Measurements from ENCODE around the gene FGF12.

GRCh38 chr3:192106543-192106942 lies 620.8 kb downstream of the FGF12 start:
- TF ChIP-seq CTCF (conservative IDR thresholded peaks at IDR 0.05; ENCODE audit: low read depth in 2 of 2) = no peak
- TF ChIP-seq POLR2AphosphoS5 (IDR thresholded peaks at IDR 0.05; ENCODE audit: low read depth) = no peak
- no peak for TF ChIP-seq EZH2 (IDR thresholded peaks at IDR 0.05; ENCODE audit: low read depth, unreplicated experiment)
- TF ChIP-seq REST (IDR thresholded peaks at IDR 0.05; ENCODE audit: unreplicated experiment) = no peak
- no peak for TF ChIP-seq JUNB (IDR thresholded peaks at IDR 0.05; ENCODE audit: unreplicated experiment)
- TF ChIP-seq EZH2phosphoT487 (IDR thresholded peaks at IDR 0.05; ENCODE audit: unreplicated experiment) = no peak
- no peak for TF ChIP-seq CREB1 (CRISPR knock-in tag; IDR thresholded peaks at IDR 0.05; ENCODE audit: low read depth)
- TF ChIP-seq ZNF331 (CRISPR knock-in tag; IDR thresholded peaks at IDR 0.05; ENCODE audit: low read depth) = no peak
- TF ChIP-seq NANOG (IDR thresholded peaks at IDR 0.05; ENCODE audit: borderline replicate concordance) = no peak
